Esophagus muscularis mucosa (tissue), 4 donors: ENCODE data around the gene TMEM271. TPM values are rescaled to one million over a fixed set of nuclear protein-coding genes. Genes with fewer than 3 reads are reported as not detected.
"Not testable (repeated sequence)": the region's sequence is repeated elsewhere in the genome, so short reads cannot be mapped to it uniquely, and the experiment has no call there.

Source experiments
- DNase-seq: peaks from one replicate; pipeline ENCODE4 v3.0.0-alpha.2; 2017; ENCODE audit errors: extremely low spot score
- H3K27ac ChIP-seq, 4 donors: fragments of 200-600 bp; sonication (generic); replicated peaks in 1 of 4; 1 replicate in 3 of 4; 2 replicates in 1 of 4; pipeline ENCODE4 v1.5.1; 2016 to 2019; ENCODE audit warnings: mild to moderate bottlenecking in 1 of 4
- H3K27me3 ChIP-seq, 4 donors: fragments of 200-600 bp; sonication (generic); one replicate each; pipeline versions ENCODE4 v1.5.1 to v1.6.0; 2016 to 2019
- H3K36me3 ChIP-seq, 4 donors: fragments of 200-600 bp; sonication (generic); one replicate each; pipeline ENCODE4 v1.5.1; 2016 to 2019
- H3K4me1 ChIP-seq, 4 donors: fragments of 200-600 bp; sonication (generic); one replicate each; pipeline ENCODE4 v1.5.1; 2016 to 2019
- H3K4me3 ChIP-seq, 4 donors: fragments of 200-600 bp; sonication (generic); 1 replicate in 2 of 4; 2 replicates in 2 of 4; pipeline ENCODE4 v1.5.1; 2016 to 2019; ENCODE audit warnings: mild to moderate bottlenecking in 4 of 4, moderate library complexity in 1 of 4
- H3K9me3 ChIP-seq, 4 donors: fragments of 200-600 bp; sonication (generic); 1 replicate in 3 of 4; 2 replicates in 1 of 4; pipeline ENCODE4 v1.5.1; 2016 to 2019
- EP300 ChIP-seq: sonication (generic); formaldehyde crosslinking; IDR thresholded peaks from one replicate; pipeline ENCODE4 v1.6.1; 2017; ENCODE audit warnings: antibody characterized with exemption
- POLR2A ChIP-seq: fragments of 450-650 bp; IDR thresholded peaks from one replicate; pipeline ENCODE4 v1.6.1; 2017; ENCODE audit warnings: antibody characterized with exemption, moderate library complexity, mild to moderate bottlenecking, low read depth
- POLR2AphosphoS5 ChIP-seq, 2 donors: sonication (generic); formaldehyde crosslinking; IDR thresholded peaks; one replicate each; pipeline ENCODE4 v1.6.1; 2017; ENCODE audit warnings: antibody characterized with exemption in 2 of 2
- WGBS: methylation state at CpG from one replicate; pipeline ENCODE4 v1.1.5; 2018; 5-methylcytosine and 5-hydroxymethylcytosine counted together
- intact Hi-C: fragments of 100-400 bp; cut with DNase I; formaldehyde crosslinking; loops from one replicate; pipeline ENCODE4 v1.15.1; 2023
- total RNA-seq, 4 donors: library from RNA; depleted of rRNA; stranded (reverse); fragments of >200 nt; gene quantifications; one replicate each; pipeline versions ENCODE4 v1.1.0 to v1.2.1, GENCODE V29; 2016
- TF ChIP-seq, protein P1 (sequence below), 3 experiments: fragments of 200-600 bp in 2 of 3; fragments of 450-650 bp in 1 of 3; sonication (generic) in 2 of 3; IDR thresholded peaks; one replicate each; pipeline ENCODE4 v1.5.1; 2017 to 2019; ENCODE audit warnings: antibody characterized with exemption in 3 of 3, mild to moderate bottlenecking in 2 of 3, moderate library complexity in 1 of 3

TMEM271 gene
- total RNA-seq, 4 donors from 2014 or later = 0.19 to 0.34 TPM; not detected in 2

DNA sequence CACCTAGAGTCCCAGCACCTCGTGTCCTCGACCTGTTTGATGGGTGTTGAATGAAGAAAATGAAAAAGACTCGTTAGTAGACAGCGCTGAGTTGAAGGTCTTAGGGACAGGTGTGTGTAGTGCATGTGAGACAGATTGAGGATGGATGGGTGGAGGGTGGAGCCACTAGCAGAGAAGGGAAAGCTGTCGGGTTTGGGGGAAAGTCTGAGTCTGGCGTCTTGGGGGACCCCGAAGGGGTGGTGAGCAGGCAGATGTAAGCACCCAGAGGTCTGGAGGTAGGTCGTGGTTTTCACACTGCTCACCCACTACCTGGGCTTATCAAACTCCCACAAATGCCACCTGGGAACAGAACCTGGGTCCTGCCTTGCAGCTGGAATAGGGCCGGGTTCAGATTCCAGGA lies 16.0 kb downstream of the TMEM271 start:
- 79% methylated on average over 9 of the region's 9 CpGs for WGBS
- Histone ChIP-seq H3K27ac (no peak overlapping the region), H3K9me3 (no peaks in the 10 kb centered on the region), H3K4me3 (no peak overlapping the region), H3K36me3 (no peaks in the 10 kb centered on the region), H3K27me3 (peaks cover 0 to 28% (median 0%) of the 10 kb centered on the region in 4 donors), H3K4me1 (no peaks in the 10 kb centered on the region)
- TF ChIP-seq POLR2AphosphoS5 (IDR thresholded peaks at IDR 0.05) (no peak), EP300 (no peak), POLR2A (no peak)
- TF ChIP-seq, protein P1, sequence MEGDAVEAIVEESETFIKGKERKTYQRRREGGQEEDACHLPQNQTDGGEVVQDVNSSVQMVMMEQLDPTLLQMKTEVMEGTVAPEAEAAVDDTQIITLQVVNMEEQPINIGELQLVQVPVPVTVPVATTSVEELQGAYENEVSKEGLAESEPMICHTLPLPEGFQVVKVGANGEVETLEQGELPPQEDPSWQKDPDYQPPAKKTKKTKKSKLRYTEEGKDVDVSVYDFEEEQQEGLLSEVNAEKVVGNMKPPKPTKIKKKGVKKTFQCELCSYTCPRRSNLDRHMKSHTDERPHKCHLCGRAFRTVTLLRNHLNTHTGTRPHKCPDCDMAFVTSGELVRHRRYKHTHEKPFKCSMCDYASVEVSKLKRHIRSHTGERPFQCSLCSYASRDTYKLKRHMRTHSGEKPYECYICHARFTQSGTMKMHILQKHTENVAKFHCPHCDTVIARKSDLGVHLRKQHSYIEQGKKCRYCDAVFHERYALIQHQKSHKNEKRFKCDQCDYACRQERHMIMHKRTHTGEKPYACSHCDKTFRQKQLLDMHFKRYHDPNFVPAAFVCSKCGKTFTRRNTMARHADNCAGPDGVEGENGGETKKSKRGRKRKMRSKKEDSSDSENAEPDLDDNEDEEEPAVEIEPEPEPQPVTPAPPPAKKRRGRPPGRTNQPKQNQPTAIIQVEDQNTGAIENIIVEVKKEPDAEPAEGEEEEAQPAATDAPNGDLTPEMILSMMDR (IDR thresholded peaks at IDR 0.05) = no peak
- intact Hi-C loops = no loop called here
- DNase-seq = peak; percentile 77

DNA sequence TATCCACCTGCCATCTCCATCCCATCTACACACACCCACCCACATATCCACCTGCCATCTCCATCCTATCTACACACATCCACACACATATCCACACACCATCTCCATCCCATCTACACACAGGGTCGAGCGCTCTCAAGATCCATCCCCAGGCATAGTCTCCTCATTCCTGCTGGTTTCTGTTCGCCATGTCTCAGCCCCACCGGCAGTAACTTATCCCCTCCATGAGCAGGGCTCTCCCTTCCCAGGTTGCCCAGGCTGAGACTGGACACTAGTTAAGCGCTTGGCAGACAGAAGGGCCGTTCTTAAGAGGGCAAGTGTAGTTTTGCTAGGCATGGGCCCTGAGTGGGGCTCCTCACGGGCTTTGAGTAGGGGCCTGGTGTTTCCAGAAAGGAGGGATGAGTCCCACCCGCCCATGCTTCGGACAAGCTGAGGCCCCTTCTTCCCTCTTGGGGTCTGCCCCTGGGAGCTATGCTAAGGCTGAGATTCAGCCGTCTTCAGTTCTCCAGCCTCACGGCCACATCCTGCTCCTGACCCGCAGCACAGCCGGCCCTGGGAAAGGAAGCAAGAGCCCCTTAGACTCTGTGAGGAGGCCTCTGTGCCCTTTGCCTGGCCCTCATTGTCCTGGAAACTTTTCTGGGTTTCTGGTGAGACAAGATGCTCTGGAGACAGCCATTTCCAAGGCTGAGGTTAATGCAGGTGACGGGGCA lies 20.4 kb downstream of the TMEM271 start:
- Histone ChIP-seq H3K9me3 (no peaks in the 10 kb centered on the region), H3K36me3 (no peaks in the 10 kb centered on the region), H3K4me3 (no peak overlapping the region), H3K27me3 (peaks cover 0 to 45% (median 0%) of the 10 kb centered on the region in 4 donors), H3K27ac (no peak overlapping the region), H3K4me1 (no peaks in the 10 kb centered on the region)
- no peak for DNase-seq
- WGBS = 97% methylated on average over 6 of the region's 14 CpGs
- intact Hi-C loops = no loop called here
- TF ChIP-seq POLR2A = no peak
- TF ChIP-seq, protein P1 (IDR thresholded peaks at IDR 0.05) = no peak
- no peak for TF ChIP-seq POLR2AphosphoS5 (IDR thresholded peaks at IDR 0.05)
- TF ChIP-seq EP300 = no peak

DNA sequence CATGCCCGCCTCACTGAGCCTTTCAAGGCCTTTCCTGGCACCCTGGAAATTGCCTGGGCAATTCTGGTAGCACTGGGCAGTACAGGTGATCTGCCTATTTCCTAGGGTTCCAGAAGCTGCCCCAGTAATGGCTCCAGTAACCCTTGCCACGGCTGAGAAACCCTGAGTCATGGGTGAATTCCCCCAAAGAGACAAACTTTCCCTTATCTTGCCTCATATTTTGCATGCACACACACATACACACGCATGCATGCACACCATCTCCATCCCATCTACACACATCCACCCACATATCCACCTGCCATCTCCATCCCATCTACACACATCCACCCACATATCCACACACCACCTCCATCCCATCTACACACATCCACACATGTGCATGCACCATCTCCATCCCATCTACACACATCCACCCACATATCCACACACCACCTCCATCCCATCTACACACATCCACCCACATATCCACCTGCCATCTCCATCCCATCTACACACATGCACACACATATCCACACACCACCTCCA lies 21.2 kb downstream of the TMEM271 start:
- DNase-seq = not testable (repeated sequence)
- 78% methylated on average over 3 of the region's 3 CpGs for WGBS

DNA sequence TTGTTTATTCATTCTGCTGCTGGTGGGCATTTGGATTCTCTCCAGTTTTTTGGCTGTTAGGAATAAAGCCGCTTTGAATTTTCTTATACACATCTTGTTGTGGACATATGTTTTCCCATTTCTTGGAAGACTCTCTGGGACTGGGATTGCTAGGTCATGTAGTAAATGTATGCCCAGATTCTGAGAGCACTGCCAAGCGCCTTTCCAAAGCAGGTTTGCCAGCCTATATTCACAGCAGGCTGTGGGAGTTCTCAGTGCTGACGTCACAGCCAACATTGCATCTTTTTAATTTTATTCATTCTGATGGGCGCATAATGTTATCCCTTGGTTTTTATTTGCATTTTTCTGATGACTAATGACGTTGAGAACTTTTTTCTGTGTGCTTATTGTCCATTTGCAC lies 24.1 kb downstream of the TMEM271 start:
- Histone ChIP-seq H3K27ac (no peak overlapping the region), H3K36me3 (no peaks in the 10 kb centered on the region), H3K9me3 (no peaks in the 10 kb centered on the region), H3K27me3 (peaks cover 0 to 32% (median 0%) of the 10 kb centered on the region in 4 donors), H3K4me3 (no peak overlapping the region), H3K4me1 (no peaks in the 10 kb centered on the region)
- no peak for DNase-seq
- intact Hi-C loops = no loop called here
- TF ChIP-seq POLR2AphosphoS5 (IDR thresholded peaks at IDR 0.05) (no peak), POLR2A (no peak), EP300 (no peak)
- TF ChIP-seq, protein P1 (IDR thresholded peaks at IDR 0.05) = no peak
- WGBS = 74% methylated on average over 5 of the region's 5 CpGs

More for the DNA sequence above, 21.2 kb downstream of the TMEM271 start:
- H3K9me3 ChIP-seq, intact Hi-C loops, H3K36me3 ChIP-seq, H3K4me3 ChIP-seq, H3K4me1 ChIP-seq, H3K27ac ChIP-seq: not testable (repeated sequence)
- peaks cover 0 to 43% (median 0%) of the 10 kb centered on the region in 4 donors for H3K27me3 ChIP-seq

DNA sequence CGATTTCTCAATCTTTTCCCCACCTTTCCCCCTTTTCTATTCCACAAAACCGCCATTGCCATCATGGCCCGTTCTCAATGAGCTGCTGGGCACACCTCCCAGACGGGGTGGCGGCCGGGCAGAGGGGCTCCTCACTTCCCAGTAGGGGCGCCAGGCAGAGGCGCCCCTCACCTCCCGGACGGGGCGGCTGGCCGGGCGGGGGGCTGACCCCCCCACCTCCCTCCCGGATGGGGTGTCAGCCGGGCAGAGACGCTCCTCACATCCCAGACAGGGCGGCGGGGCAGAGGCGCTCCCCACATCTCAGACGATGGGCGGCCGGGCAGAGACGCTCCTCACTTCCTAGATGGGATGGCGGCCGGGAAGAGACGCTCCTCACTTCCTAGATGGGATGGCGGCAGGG lies 25.8 kb downstream of the TMEM271 start:
- H3K9me3 ChIP-seq, DNase-seq, H3K4me1 ChIP-seq, H3K4me3 ChIP-seq, H3K27ac ChIP-seq, intact Hi-C loops, H3K36me3 ChIP-seq: not testable (repeated sequence)
- H3K27me3 ChIP-seq = peaks cover 0 to 24% (median 0%) of the 10 kb centered on the region in 4 donors
- 93% methylated on average over 17 of the region's 27 CpGs for WGBS
